ENCODE results near the gene SHOX. TPM values are rescaled to one million over a fixed set of nuclear protein-coding genes. Genes with fewer than 3 reads are reported as not detected.

The SHOX gene
- total and polyA plus RNA-seq, 7 donors = 0.06 to 0.60 (median 0.32) TPM; not detected in 3

- H3K4me3 ChIP-seq = no peak overlapping the region
- peaks cover 0 to 4% (median 0%) of the 10 kb centered on the region in 4 donors for H3K4me1 ChIP-seq
- H3K27ac ChIP-seq = no peak overlapping the region
- no peak for TF ChIP-seq POLR2A (IDR thresholded peaks at IDR 0.05)
- TF ChIP-seq, protein P1, sequence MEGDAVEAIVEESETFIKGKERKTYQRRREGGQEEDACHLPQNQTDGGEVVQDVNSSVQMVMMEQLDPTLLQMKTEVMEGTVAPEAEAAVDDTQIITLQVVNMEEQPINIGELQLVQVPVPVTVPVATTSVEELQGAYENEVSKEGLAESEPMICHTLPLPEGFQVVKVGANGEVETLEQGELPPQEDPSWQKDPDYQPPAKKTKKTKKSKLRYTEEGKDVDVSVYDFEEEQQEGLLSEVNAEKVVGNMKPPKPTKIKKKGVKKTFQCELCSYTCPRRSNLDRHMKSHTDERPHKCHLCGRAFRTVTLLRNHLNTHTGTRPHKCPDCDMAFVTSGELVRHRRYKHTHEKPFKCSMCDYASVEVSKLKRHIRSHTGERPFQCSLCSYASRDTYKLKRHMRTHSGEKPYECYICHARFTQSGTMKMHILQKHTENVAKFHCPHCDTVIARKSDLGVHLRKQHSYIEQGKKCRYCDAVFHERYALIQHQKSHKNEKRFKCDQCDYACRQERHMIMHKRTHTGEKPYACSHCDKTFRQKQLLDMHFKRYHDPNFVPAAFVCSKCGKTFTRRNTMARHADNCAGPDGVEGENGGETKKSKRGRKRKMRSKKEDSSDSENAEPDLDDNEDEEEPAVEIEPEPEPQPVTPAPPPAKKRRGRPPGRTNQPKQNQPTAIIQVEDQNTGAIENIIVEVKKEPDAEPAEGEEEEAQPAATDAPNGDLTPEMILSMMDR (IDR thresholded peaks at IDR 0.05) = no peak
- TF ChIP-seq EP300 (IDR thresholded peaks at IDR 0.05) = no peak
- TF ChIP-seq POLR2AphosphoS5 (IDR thresholded peaks at IDR 0.05) = no peak
- H3K27me3 ChIP-seq = peaks cover 30 to 82% (median 73%) of the 10 kb centered on the region in 3 donors
- H3K36me3 ChIP-seq = no peaks in the 10 kb centered on the region
- intact Hi-C loops (cut with DNase I) = no loop called here
- whole genome bisulfite sequencing, 2 donors = 4 to 9% methylated on average over 30 of the region's 30 CpGs
- H3K9me3 ChIP-seq = no peaks in the 10 kb centered on the region
- DNase-seq = no peak
Measured at GRCh38 chrX:632366-633042, 1.9 kb downstream of the SHOX start.

DNA sequence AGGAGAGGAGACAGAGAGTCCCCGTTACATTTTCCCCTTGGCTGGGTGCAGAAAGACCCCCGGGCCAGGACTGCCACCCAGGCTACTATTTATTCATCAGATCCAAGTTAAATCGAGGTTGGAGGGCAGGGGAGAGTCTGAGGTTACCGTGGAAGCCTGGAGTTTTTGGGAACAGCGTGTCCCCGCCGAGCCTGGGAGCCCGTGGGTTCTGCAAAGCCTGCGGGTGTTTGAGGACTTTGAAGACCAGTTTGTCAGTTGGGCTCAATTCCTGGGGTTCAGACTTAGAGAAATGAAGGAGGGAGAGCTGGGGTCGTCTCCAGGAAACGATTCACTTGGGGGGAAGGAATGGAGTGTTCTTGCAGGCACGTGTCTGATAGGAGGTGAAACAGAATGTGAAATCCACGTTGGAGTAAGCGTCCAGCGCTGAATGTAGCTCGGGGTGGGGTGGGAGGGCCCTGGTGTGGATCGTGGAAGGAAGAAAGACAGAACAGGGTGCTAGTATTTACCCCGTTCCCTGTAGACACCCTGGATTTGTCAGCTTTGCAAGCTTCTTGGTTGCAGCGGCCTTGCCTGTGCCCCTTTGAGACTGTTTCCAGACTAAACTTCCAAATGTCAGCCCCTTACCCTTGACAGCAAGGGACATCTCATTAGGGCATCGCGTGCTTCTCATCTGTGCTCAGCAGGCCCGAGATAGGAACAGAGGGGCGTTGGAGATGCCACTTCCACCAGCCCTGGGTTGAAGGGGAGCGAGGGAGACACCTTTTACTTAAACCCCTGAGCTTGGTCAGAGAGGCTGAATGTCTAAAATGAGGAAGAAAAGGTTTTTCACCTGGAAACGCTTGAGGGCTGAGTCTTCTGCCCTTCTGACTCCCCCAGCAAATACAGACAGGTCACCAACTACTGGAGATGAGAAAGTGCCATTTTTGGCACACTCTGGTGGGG, 2.7 kb downstream of the SHOX start:
- intact Hi-C loops (cut with DNase I) = no loop called here
- peaks cover 30 to 86% (median 81%) of the 10 kb centered on the region in 3 donors for H3K27me3 ChIP-seq
- H3K9me3 ChIP-seq = no peaks in the 10 kb centered on the region
- H3K27ac ChIP-seq = no peak overlapping the region
- H3K36me3 ChIP-seq = no peaks in the 10 kb centered on the region
- peaks cover 0 to 4% (median 0%) of the 10 kb centered on the region in 4 donors for H3K4me1 ChIP-seq
- no peak overlapping the region for H3K4me3 ChIP-seq
- 3 to 5% methylated on average over 25 of the region's 25 CpGs for WGBS, 2 donors
- TF ChIP-seq EP300 (IDR thresholded peaks at IDR 0.05) (no peak), POLR2AphosphoS5 (IDR thresholded peaks at IDR 0.05) (no peak)
- DNase-seq = peak; percentile 20

- no peak overlapping the region for H3K27ac ChIP-seq
- 6 to 16% methylated on average over 84 of the region's 84 CpGs for WGBS, 2 donors
- H3K36me3 ChIP-seq = no peaks in the 10 kb centered on the region
- intact Hi-C loops (cut with DNase I) = no loop called here
- H3K27me3 ChIP-seq = peaks cover 30 to 92% (median 90%) of the 10 kb centered on the region in 3 donors
- H3K9me3 ChIP-seq = no peaks in the 10 kb centered on the region
- TF ChIP-seq POLR2A (IDR thresholded peaks at IDR 0.05) (no peak), EP300 (IDR thresholded peaks at IDR 0.05) (no peak), POLR2AphosphoS5 (IDR thresholded peaks at IDR 0.05) (no peak)
- TF ChIP-seq, protein P1 (IDR thresholded peaks at IDR 0.05) = no peak
- no peak overlapping the region for H3K4me3 ChIP-seq
- DNase-seq = peak; percentile 53
- peaks cover 0 to 4% (median 0%) of the 10 kb centered on the region in 4 donors for H3K4me1 ChIP-seq
Measured at GRCh38 chrX:633985-634958, 3.7 kb downstream of the SHOX start.

DNA sequence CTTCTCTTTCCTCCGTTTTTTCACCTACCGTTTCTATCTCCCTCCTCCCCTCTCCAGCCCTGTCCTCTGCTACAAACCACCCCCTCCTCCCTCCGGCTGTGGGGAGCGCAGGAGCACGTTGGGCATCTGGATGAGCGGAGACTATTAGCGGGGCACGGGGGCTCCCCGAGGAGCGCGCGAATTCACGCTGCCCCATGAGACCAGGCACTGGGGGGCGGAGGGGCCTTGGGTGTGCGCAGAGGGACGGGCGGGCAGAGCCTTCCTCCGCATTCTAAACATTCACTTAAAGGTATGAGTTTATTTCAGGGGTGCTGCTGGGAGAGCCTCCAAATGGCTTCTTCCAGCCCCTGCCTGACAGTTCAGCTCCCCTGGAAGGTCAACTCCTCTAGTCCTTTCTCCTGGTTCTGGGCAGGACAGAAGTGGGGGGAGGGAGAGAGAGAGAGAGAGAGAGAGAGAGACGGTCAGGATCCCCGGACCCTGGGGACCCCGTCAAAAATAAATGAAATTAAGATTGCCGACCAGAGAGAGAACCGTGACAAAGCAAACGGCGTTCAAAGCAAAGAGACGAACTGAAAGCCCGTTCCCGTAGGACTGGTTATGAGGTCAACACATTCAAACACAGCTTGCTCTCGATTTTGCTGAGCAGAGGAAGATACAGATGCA, 5.0 kb downstream of the SHOX start:
- Histone ChIP-seq H3K36me3 (no peaks in the 10 kb centered on the region), H3K9me3 (no peaks in the 10 kb centered on the region), H3K27me3 (peaks cover 30 to 92% (median 90%) of the 10 kb centered on the region in 3 donors), H3K27ac (no peak overlapping the region), H3K4me1 (peaks cover 0 to 4% (median 0%) of the 10 kb centered on the region in 4 donors), H3K4me3 (no peak overlapping the region)
- WGBS, 2 donors = 6 to 12% methylated on average over 29 of the region's 29 CpGs
- intact Hi-C loops (cut with DNase I) = no loop called here
- DNase-seq = no peak
- no peak for TF ChIP-seq POLR2AphosphoS5 (IDR thresholded peaks at IDR 0.05)
- TF ChIP-seq, protein P1 (IDR thresholded peaks at IDR 0.05) = no peak
- no peak for TF ChIP-seq EP300 (IDR thresholded peaks at IDR 0.05)
- TF ChIP-seq POLR2A (IDR thresholded peaks at IDR 0.05) = no peak

Data from sigmoid colon (tissue), 7 donors.